Endothelial cell of umbilical vein (primary cell): ENCODE data around the gene CAMSAP1.

ENCODE experiments used
- EZH2 ChIP-seq: IDR thresholded peaks from 2 replicates; pipeline ENCODE4 v1.6.1; 2012; ENCODE audit warnings: borderline replicate concordance, low read depth, mild to moderate bottlenecking, moderate library complexity, low read length, inconsistent platforms; ENCODE audit not compliant: severe bottlenecking
- POLR2A ChIP-seq: IDR thresholded peaks from 2 replicates; pipeline ENCODE4 v1.6.1; 2012; ENCODE audit warnings: low read depth, mild to moderate bottlenecking, control low read depth, low read length
- POLR2AphosphoS5 ChIP-seq: IDR thresholded peaks from 2 replicates; pipeline ENCODE4 v1.6.1; 2012; ENCODE audit warnings: low read depth, mild to moderate bottlenecking, control low read depth, low read length, moderate library complexity; ENCODE audit not compliant: insufficient read depth
- TF ChIP-seq, protein P1 (sequence below), 2 donors: IDR thresholded peaks; 1 replicate in 1 of 2; 2 replicates in 1 of 2; pipeline ENCODE4 v1.5.1; 2011; ENCODE audit warnings: low read length in 2 of 2, mild to moderate bottlenecking in 2 of 2, moderate library complexity in 2 of 2, control low read depth in 1 of 2, inconsistent platforms in 1 of 2, low read depth in 1 of 2; ENCODE audit not compliant: insufficient read depth in 1 of 2; ENCODE audit errors: extremely low read depth in 1 of 2

DNA sequence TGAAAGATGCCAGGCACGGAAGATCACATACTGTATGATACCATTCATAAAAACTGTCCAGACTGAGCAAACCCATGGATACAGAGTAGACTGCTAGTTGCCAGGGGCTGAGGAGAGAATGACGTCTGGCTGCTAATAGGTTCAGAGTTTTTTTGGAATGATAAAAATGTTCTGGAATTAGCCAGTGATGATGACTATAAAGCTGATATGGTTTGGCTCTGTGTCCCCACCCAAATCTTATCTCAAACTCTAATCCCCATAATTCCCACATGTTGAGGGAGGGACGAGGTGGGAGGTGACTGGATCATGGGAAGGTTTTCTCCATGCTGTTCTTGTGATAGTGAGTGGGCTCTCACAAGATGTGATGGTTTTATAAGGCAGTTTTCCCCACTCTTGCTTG, 37.4 kb downstream of the CAMSAP1 start:
- no peak for TF ChIP-seq POLR2A
- no peak for TF ChIP-seq POLR2AphosphoS5
- TF ChIP-seq, protein P1, sequence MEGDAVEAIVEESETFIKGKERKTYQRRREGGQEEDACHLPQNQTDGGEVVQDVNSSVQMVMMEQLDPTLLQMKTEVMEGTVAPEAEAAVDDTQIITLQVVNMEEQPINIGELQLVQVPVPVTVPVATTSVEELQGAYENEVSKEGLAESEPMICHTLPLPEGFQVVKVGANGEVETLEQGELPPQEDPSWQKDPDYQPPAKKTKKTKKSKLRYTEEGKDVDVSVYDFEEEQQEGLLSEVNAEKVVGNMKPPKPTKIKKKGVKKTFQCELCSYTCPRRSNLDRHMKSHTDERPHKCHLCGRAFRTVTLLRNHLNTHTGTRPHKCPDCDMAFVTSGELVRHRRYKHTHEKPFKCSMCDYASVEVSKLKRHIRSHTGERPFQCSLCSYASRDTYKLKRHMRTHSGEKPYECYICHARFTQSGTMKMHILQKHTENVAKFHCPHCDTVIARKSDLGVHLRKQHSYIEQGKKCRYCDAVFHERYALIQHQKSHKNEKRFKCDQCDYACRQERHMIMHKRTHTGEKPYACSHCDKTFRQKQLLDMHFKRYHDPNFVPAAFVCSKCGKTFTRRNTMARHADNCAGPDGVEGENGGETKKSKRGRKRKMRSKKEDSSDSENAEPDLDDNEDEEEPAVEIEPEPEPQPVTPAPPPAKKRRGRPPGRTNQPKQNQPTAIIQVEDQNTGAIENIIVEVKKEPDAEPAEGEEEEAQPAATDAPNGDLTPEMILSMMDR (IDR thresholded peaks at IDR 0.05; ENCODE audit: extremely low read depth in 1 of 2, insufficient read depth in 1 of 2, low read depth in 1 of 2, low read length in 2 of 2): no peak
- TF ChIP-seq EZH2: no peak
